Amygdala (tissue), 56 donors: ENCODE data around the gene ATP13A1.
A peak's percentile ranks its signal among the peaks of the same experiment; 100 is the strongest.
"Not testable (repeated sequence)": the region's sequence is repeated elsewhere in the genome, so short reads cannot be mapped to it uniquely, and the experiment has no call there.

Experiments used
- DNase-seq, 56 donors: peaks; one replicate each; lab custom pipeline; 2025; lab: John Stamatoyannopoulos, UW

ATP13A1 gene

DNA sequence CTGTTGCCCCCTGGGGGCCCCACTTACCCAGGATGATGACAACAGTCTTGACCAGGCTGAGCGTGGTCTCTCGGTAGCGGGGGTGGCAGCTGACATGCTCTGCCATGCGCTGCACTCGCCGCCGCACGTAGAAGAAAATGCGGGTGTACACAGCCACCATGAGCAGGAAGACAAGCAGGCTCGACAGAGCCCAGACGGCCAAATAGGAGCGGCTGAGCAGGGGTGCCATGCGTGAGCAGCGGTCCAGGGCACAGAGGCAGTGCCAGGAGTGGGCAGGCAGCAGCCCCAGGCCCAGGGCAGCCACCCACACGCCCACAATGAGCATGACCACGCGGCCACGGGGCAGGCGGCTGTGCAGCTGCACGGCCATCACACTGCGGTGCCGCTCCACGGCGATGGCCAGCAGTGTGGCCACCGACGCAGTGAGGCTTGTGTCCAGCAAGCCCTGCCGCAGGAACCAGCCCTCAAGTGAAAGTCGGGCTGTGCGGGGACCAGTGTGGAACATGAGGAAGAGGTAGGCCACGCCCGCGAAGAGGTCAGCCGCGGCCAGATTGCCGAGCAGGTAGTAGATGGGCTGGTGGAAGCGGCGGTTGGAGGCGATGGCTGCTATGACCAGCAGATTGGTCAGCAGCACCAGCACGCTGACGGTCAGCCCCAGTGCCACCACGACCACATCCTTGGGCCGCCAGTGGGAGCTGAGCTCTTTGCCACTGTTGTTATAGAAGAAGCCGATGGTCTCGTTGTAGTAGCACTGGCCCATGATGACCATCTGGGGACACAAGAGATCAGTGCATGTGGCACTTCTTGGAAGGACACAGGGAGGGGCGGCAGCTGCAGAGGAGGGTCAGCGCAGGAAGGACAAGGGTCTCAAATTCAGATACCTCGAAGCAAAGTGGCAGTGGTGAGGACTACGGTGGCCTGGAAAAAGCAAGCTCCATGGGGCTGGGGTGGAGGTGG, 36.7 kb downstream of the ATP13A1 start:
- DNase-seq, result no peak

- no peak for DNase-seq
Observed at GRCh38 chr19:19624032-19624570, 39.4 kb downstream of the ATP13A1 start.

GRCh38 chr19:19623383-19623782, 40.1 kb downstream of the ATP13A1 start:
- no peak for DNase-seq

DNA sequence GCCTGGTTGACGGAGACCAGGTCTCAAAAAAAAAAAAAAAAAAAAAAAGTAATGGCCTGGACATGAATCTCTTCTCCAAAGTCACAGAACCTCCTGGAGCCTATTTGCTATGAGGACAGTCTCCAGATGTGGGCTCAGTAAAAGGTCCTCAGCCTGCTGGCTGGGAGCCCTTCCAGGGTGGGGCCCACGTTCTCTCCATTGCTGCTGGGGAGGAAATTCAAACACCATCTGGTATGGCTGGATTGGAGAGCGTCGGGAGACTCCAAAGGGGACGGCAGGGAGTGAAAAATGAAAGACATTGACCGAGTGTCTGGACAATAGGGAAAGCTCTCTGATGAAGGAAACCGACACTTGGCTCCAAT, 43.6 kb downstream of the ATP13A1 start:
- no peak for DNase-seq

DNA sequence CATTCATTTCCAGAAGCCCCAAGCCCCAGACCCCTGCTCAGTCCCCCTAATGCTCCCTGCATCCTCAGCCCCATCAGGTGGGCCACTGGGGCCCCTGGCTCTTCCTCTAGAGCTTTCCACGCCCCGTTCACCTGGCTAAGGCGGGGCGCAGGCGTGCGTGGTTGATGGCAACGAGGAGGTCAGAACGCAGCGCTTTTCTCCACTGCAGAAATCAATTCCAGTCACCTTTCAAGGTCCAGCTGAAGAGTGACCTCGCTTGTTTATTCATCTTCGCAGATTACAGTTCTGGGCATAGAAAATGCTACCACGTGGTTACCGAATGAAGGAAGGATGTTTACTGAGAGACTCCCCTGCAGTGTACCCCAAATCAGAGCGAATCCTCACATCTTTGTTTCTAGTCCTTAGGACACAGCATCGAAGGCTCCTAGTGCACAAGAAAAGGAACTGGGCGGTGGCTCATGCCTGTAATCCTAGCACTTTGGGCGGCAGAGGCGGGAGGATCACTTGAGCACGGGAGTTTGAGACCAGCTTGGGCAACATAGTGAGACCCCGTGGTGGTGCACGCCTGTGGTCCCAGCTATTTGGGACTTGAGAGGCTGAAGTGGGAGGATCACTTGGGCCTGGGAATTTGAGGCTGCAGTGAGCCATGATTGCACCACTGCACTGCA, 44.2 kb downstream of the ATP13A1 start:
- no peak for DNase-seq

- DNase-seq, result peak; percentile 16 to 94 (median 86)
Observed at GRCh38 chr19:19618219-19619051, 45.0 kb downstream of the ATP13A1 start, which contains the start of gene PBX4. Gene PBX4 (minus strand): TSS chr19:19618687. CDS start chr19:19618629, 58 bp downstream.

GRCh38 chr19:19615086-19615485, 48.4 kb downstream of the ATP13A1 start:
- no peak for DNase-seq

- no peak for DNase-seq
Observed at GRCh38 chr19:19613506-19613905, 50.0 kb downstream of the ATP13A1 start.

DNA sequence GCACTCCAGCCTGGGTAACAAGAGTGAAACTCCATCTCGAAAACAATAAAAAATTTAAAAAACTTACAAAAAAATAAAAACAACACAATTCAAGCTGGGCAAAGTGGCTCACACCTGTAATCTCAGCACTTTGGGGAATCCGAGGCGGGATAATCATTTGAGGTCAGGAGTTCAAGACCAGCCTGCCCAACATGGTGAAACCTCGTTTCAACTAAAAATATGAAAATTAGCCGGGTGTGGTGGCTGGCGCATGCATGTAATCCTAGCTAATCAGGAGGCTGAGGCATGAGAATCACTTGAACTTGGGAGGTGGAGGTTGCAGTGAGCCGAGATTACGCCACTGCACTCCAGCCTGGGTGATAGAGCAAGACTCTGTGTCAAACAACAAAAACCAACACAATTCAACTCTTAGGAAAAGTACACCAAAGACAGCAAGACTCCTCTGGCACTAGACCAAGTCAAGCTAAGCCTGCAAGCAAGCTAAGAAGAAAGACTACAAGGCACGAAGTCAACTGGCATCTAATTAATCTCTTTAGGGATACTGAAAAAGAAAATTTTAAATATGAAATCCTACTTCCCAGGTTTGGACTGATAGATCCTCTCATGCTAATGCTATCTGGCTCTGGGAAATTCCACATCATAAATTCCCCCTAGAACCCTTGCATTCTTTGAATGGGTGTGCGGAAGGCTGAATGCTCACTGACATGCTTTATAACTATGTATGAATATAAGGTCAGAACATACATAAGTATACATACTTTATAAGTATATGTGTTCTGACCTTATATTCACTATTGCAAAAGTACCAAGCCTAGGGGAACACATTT, 52.9 kb downstream of the ATP13A1 start:
- DNase-seq, result no peak

DNA sequence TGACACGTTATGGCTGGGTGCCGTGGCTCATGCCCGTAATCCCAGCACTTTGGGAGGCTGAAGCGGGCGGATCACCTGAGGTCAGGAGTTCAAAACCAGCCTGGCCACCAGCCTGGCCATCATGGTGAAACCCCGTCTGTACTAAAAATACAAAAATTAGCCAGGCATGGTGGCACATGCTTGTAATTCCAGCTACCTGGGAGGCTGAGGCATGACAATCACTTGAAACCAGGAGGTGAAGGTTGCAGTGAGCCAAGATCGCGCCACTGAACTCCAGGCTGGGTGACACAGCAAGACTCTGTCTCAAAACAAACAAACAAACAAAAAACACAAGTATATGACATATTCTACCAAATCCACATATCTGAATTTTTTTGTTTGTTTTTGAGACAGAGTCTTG, 56.8 kb downstream of the ATP13A1 start:
- not testable (repeated sequence) for DNase-seq

DNA sequence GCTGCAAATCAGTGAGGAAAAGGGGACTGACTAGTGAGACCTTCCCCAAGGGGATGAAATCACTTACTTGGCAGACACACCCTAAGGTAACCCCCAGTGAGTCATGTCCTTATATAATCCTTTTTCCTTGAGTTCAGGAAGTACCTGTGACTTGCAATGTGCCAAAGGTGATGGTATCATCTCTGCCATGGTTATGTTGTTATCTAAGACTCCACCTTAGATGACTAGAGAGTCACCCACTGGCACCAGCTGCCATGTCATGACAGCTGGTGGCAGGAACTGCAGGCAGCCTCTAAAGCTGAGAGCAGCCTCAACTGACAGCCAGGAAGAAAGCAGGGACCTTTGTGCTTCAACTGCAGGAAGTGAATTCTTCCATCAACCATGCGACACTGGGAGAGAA, 57.5 kb downstream of the ATP13A1 start:
- no peak for DNase-seq

- DNase-seq, result no peak
Observed at GRCh38 chr19:19602713-19603324, 60.7 kb downstream of the ATP13A1 start.

GRCh38 chr19:19602136-19602712, 61.3 kb downstream of the ATP13A1 start:
- DNase-seq, result no peak

DNA sequence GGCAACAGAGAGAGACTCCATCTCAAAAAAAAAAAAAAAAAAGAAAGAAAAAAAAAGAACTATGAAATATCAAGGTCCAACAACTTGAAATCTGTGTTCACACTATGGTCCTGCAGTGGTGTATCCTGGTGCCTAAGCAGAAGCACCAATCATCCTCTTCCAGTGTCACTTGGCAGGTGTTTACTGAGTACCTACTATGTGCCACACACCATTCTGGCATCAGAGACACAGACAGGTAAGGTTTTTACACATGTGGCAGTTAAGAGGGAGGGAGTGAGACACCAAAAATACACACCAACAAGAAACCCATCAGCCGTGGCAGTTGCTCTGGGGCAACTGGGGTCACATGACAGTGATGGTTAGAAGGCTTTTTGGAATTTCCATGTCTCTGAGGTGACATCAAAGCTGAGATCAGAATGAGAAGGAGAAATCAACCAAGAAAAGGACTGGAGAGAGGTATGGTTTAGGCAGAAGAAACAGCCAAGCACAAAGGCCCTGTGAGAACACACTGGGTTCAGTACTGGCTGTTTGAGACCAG, 62.6 kb downstream of the ATP13A1 start:
- no peak for DNase-seq

DNA sequence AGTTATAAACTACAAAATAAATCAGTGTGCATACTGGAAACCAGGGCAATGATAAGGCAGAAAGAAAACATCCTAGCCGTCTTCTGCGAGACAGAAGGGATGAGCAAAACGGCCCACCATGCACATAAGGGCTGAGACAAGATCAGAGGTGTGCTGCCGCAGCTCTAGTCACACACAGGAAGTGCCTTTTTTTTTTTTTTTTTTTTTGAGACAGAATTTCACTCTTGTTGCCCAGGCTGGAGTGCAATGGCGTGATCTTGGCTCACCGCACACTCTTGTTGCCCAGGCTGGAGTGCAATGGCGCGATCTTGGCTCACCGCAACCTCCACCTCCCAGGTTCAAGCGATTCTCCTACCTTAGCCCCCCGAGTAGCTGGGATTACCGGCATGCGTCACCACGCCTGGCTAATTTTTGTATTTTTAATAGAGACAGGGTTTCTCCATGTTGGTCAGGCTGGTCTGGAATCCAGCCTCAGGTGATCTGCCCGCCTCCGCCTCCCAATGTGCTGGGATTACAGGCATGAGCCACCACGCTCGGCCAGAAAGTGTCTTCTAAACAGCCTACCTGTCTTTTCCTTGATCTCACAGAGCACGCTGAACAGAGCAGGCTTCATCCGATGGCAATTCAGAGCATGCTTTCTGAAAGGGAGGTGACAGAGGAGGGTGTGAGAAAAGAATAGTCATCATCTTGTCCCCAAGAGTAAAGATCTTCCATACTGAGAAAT, 64.6 kb downstream of the ATP13A1 start:
- DNase-seq, result not testable (repeated sequence)

- DNase-seq, result no peak
Observed at GRCh38 chr19:19597809-19598306, 65.6 kb downstream of the ATP13A1 start.
